ENCODE data around the gene ING5.

ING5 gene

GRCh38 chr2:241701149-241701398 is 765 bp upstream of the ING5 start:
- Histone ChIP-seq H3K27ac (ENCODE audit: low read depth, low read length) (no peak overlapping the region), H3K9ac (ENCODE audit: low read length) (no peak overlapping the region), H3K4me3 (ENCODE audit: low read length) (peak overlapping the region; percentile 91)

DNA sequence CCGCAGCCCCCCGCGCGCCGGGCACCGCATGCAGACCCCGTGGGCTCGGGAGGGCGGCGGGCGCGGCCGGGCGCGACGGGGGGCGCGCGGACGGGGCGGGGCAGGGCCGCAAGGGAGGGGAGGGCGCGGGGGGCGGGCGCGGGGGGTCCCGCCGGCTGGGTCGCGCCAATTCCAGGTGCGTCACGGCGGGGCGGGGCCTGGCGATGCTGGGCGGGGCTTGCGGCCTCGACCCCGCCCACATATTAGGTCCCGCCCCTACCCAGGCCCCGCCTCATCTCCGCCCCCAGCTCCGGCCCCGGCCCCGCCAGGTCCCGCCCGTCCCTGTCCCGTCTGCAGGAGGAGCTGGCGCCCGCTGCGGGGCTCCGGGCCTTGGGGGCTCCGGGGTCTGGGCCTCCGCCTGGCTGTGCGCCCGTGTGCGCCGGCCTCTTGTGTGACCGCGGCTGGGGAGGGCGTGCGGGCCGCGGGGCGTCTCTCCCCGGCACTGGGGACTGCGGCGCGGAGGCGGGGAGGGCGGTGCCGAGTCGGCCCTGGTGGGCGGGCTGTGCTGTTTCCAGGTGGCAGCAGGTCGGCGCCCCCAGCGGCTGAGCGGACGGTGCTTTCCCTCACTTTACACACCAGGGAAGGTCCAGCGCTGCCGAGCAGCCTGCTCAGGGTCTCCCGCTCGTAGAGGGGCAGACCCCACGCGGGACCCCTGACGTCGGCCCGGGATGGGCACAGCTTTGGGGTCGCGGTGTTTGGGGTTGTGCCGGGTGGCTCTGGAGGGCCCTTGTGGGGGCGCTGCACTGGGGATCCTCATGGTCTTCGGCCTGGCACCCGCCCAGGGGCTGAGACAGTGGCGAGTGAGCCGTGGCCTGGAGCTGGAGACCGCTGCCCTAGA is 554 bp downstream of the ING5 start:
- Histone ChIP-seq H3K27me3 (ENCODE audit: control insufficient read depth, insufficient read depth, low read length) (no peaks in the 10 kb centered on the region), H3K9ac (ENCODE audit: low read length) (peak overlapping the region; percentile 56), H3K27ac (ENCODE audit: low read depth, low read length) (peak overlapping the region; percentile 80), H3K4me1 (ENCODE audit: control insufficient read depth, insufficient read depth, low read length) (peaks cover 3% of the 10 kb centered on the region), H3K4me3 (ENCODE audit: low read length) (peak overlapping the region; percentile 80), H3K36me3 (ENCODE audit: control insufficient read depth, insufficient read depth, low read length) (peaks cover 7% of the 10 kb centered on the region)

More at GRCh38 chr2:241701149-241701398, 765 bp upstream of the ING5 start:
- Histone ChIP-seq H3K36me3 (ENCODE audit: control insufficient read depth, insufficient read depth, low read length) (peaks cover 4% of the 10 kb centered on the region), H3K27me3 (ENCODE audit: control insufficient read depth, insufficient read depth, low read length) (no peaks in the 10 kb centered on the region), H3K4me1 (ENCODE audit: control insufficient read depth, insufficient read depth, low read length) (peaks cover 3% of the 10 kb centered on the region)

- H3K9ac ChIP-seq (ENCODE audit: low read length): no peak overlapping the region
- no peak overlapping the region for H3K27ac ChIP-seq (ENCODE audit: low read depth, low read length)
- no peaks in the 10 kb centered on the region for H3K27me3 ChIP-seq (ENCODE audit: control insufficient read depth, insufficient read depth, low read length)
- peak overlapping the region; percentile 80 for H3K4me3 ChIP-seq (ENCODE audit: low read length)
- peaks cover 3% of the 10 kb centered on the region for H3K4me1 ChIP-seq (ENCODE audit: control insufficient read depth, insufficient read depth, low read length)
- peaks cover 7% of the 10 kb centered on the region for H3K36me3 ChIP-seq (ENCODE audit: control insufficient read depth, insufficient read depth, low read length)
These were observed 1.3 kb downstream of the ING5 start for GRCh38 chr2:241703032-241703604.

DNA sequence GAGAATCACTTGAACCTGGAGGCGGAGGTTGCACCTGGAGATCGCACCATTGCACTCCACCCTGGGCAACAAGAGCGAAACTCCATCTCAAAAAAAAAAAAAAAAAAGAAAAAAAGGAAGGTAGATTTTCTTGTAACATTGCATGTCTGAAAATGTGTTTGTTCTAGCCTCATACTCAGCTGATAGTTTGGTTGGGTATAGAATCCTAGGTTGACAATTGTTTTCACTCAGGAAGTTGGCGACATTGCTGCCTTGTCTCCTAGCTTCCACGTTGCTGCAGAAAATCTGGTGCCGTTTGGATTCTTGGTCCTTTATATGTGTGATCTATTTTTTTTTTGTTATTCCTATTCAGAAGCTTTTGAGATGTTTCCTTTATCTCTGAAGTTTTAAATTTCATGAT is 4.7 kb downstream of the ING5 start:
- Histone ChIP-seq H3K27me3 (ENCODE audit: control insufficient read depth, insufficient read depth, low read length) (no peaks in the 10 kb centered on the region), H3K27ac (ENCODE audit: low read depth, low read length) (no peak overlapping the region), H3K4me1 (ENCODE audit: control insufficient read depth, insufficient read depth, low read length) (peaks cover 3% of the 10 kb centered on the region), H3K9ac (ENCODE audit: low read length) (no peak overlapping the region), H3K4me3 (ENCODE audit: low read length) (no peak overlapping the region), H3K36me3 (ENCODE audit: control insufficient read depth, insufficient read depth, low read length) (peaks cover 20% of the 10 kb centered on the region)

GRCh38 chr2:241708879-241709278 is 7.0 kb downstream of the ING5 start:
- no peak overlapping the region for H3K9ac ChIP-seq (ENCODE audit: low read length)
- H3K4me3 ChIP-seq (ENCODE audit: low read length): no peak overlapping the region
- H3K27ac ChIP-seq (ENCODE audit: low read depth, low read length): no peak overlapping the region
- peaks cover 33% of the 10 kb centered on the region for H3K36me3 ChIP-seq (ENCODE audit: control insufficient read depth, insufficient read depth, low read length)
- H3K27me3 ChIP-seq (ENCODE audit: control insufficient read depth, insufficient read depth, low read length): no peaks in the 10 kb centered on the region
- no peaks in the 10 kb centered on the region for H3K4me1 ChIP-seq (ENCODE audit: control insufficient read depth, insufficient read depth, low read length)

- Histone ChIP-seq H3K27me3 (ENCODE audit: control insufficient read depth, insufficient read depth, low read length) (no peaks in the 10 kb centered on the region), H3K36me3 (ENCODE audit: control insufficient read depth, insufficient read depth, low read length) (peaks cover 26% of the 10 kb centered on the region), H3K9ac (ENCODE audit: low read length) (no peak overlapping the region), H3K4me1 (ENCODE audit: control insufficient read depth, insufficient read depth, low read length) (no peaks in the 10 kb centered on the region), H3K27ac (ENCODE audit: low read depth, low read length) (no peak overlapping the region), H3K4me3 (ENCODE audit: low read length) (no peak overlapping the region)
These were observed 17.3 kb downstream of the ING5 start for GRCh38 chr2:241719093-241719492.

GRCh38 chr2:241720099-241720498 is 18.3 kb downstream of the ING5 start:
- Histone ChIP-seq H3K4me3 (ENCODE audit: low read length) (no peak overlapping the region), H3K27ac (ENCODE audit: low read depth, low read length) (no peak overlapping the region), H3K27me3 (ENCODE audit: control insufficient read depth, insufficient read depth, low read length) (no peaks in the 10 kb centered on the region), H3K9ac (ENCODE audit: low read length) (no peak overlapping the region), H3K36me3 (ENCODE audit: control insufficient read depth, insufficient read depth, low read length) (peaks cover 24% of the 10 kb centered on the region), H3K4me1 (ENCODE audit: control insufficient read depth, insufficient read depth, low read length) (no peaks in the 10 kb centered on the region)

DNA sequence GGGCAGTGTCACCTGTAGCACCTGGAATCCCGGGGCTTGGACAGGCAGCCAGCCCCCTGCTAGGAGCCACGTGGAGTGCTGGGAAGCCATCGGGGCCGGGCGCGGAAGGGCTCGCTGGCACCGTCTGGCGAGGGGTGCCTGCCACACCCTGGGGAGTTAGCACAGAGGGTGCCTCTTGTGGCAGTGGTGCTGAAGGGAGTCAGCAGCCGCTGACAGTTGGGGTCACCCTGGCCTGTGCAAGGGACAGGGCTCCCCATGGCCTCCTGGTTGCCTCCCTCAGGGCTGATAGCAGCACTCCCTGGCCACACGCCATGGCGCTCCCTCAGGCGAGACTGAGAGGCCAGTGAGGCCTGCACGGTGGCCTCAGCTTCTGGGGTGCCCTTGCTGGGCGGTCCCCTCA is 18.7 kb downstream of the ING5 start:
- Histone ChIP-seq H3K36me3 (ENCODE audit: control insufficient read depth, insufficient read depth, low read length) (peaks cover 25% of the 10 kb centered on the region), H3K27me3 (ENCODE audit: control insufficient read depth, insufficient read depth, low read length) (no peaks in the 10 kb centered on the region), H3K4me1 (ENCODE audit: control insufficient read depth, insufficient read depth, low read length) (no peaks in the 10 kb centered on the region), H3K4me3 (ENCODE audit: low read length) (no peak overlapping the region), H3K9ac (ENCODE audit: low read length) (no peak overlapping the region), H3K27ac (ENCODE audit: low read depth, low read length) (no peak overlapping the region)

GRCh38 chr2:241721852-241722251 is 20.0 kb downstream of the ING5 start:
- peaks cover 27% of the 10 kb centered on the region for H3K36me3 ChIP-seq (ENCODE audit: control insufficient read depth, insufficient read depth, low read length)
- H3K4me1 ChIP-seq (ENCODE audit: control insufficient read depth, insufficient read depth, low read length): no peaks in the 10 kb centered on the region
- H3K27me3 ChIP-seq (ENCODE audit: control insufficient read depth, insufficient read depth, low read length): no peaks in the 10 kb centered on the region
- no peak overlapping the region for H3K9ac ChIP-seq (ENCODE audit: low read length)
- H3K27ac ChIP-seq (ENCODE audit: low read depth, low read length): no peak overlapping the region
- no peak overlapping the region for H3K4me3 ChIP-seq (ENCODE audit: low read length)

DNA sequence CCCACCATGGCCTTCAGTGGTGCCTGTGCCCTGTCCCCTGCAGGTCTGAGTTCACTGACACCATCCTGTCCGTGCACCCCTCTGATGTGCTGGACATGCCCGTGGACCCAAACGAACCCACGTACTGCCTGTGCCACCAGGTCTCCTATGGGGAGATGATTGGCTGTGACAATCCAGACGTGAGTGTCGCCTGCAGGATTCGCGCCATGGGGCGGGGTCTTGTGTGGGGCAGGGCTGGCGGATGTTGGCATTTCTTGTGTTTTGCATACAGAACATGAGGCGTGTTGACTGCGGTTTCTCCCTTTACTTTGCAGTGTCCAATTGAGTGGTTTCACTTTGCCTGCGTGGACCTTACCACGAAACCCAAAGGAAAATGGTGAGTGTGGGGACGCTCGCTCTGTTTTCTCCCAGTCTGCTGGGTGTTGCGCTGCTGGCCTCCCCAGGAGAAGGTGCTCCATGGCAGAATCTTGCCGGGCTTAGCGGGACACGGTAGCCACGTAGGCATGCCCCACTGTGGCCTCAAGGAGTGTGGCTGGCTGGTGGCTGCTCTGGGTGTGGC is 21.1 kb downstream of the ING5 start:
- Histone ChIP-seq H3K4me1 (ENCODE audit: control insufficient read depth, insufficient read depth, low read length) (no peaks in the 10 kb centered on the region), H3K27me3 (ENCODE audit: control insufficient read depth, insufficient read depth, low read length) (no peaks in the 10 kb centered on the region), H3K36me3 (ENCODE audit: control insufficient read depth, insufficient read depth, low read length) (peaks cover 27% of the 10 kb centered on the region), H3K27ac (ENCODE audit: low read depth, low read length) (no peak overlapping the region), H3K4me3 (ENCODE audit: low read length) (no peak overlapping the region), H3K9ac (ENCODE audit: low read length) (no peak overlapping the region)

DNA sequence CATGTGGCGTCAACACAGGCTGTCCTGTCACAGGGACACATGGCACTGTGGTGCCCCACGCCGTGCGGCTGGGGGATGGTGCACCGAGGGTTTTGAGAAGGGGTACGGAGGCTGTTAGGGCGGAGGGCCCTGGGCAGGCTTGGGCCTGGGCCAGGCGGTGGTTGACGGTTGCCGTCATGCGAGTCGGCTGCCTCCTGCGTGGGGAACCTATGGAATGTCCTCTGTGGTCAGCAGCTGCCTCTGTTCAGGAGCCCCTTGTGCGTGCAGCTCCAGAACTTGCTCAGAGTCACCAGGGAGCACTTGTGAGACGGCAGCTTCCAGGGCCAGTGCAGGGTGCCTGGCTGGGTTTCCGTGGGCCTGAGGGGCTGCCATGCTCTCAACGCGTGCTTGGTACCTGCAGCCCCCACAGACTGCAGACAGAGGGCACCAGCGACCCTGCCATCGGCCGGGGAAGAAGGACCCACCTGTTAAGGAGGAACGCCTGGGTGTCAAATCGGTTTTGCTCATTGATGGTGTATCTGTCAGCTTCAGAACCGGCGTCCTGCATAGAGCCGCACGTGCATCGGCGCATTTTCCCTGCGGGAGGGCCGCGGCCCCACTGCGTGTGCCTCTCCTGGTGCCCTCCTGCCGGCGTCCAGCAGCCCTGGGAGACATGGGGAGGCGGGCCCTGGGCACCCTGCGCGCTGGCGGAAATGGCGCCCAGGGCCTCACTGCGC is 22.6 kb downstream of the ING5 start:
- no peak overlapping the region for H3K4me3 ChIP-seq (ENCODE audit: low read length)
- no peaks in the 10 kb centered on the region for H3K27me3 ChIP-seq (ENCODE audit: control insufficient read depth, insufficient read depth, low read length)
- peaks cover 25% of the 10 kb centered on the region for H3K36me3 ChIP-seq (ENCODE audit: control insufficient read depth, insufficient read depth, low read length)
- no peak overlapping the region for H3K27ac ChIP-seq (ENCODE audit: low read depth, low read length)
- H3K4me1 ChIP-seq (ENCODE audit: control insufficient read depth, insufficient read depth, low read length): no peaks in the 10 kb centered on the region
- H3K9ac ChIP-seq (ENCODE audit: low read length): no peak overlapping the region

DNA sequence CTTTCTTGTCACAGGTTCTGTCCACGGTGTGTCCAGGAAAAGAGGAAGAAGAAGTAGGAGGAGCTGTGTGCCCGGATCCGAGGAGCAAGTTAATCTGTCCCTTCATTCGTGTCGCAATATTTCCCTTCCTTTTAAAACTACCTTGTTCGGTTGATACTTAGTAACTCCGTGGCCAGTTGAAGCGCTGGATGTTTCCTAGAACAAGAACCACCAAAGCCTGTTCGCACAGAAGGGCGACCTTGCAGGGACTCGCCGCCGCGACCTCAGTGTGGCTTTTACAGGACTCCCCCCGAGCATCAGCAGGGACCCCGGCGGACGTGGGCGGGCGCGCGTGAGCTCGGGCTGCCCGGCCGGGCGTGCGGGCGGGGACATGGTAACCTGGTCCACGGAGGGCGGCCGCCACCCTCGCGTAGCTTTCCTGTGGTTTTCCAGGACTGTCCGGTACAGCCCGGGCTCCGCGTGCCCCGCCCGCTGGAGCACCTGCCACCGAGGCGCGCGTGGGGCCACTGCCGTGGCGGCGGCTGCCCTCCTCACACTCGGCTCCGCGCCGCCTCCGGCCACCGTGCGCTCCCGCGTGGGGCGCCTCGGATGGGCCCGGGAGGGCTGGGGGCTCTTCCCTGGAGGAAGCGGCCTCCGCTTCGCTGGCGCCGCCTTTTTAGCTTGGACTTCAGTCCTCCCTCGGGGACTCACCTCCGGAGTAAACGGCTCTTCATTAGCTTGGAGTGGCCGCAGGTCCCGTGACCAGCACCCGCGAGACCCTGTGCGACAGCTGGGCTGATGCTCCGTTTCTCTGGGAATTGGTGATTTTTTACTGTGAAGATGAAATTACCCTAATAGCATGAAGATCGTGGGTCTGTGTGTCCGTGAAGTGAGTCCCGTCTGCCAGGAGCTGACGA is 23.4 kb downstream of the ING5 start:
- Histone ChIP-seq H3K9ac (ENCODE audit: low read length) (no peak overlapping the region), H3K27ac (ENCODE audit: low read depth, low read length) (no peak overlapping the region), H3K27me3 (ENCODE audit: control insufficient read depth, insufficient read depth, low read length) (no peaks in the 10 kb centered on the region), H3K4me1 (ENCODE audit: control insufficient read depth, insufficient read depth, low read length) (no peaks in the 10 kb centered on the region), H3K36me3 (ENCODE audit: control insufficient read depth, insufficient read depth, low read length) (peaks cover 17% of the 10 kb centered on the region), H3K4me3 (ENCODE audit: low read length) (no peak overlapping the region)

Data from rectal smooth muscle tissue (tissue), 1 donor.